GM06990 (cell line): Measurements from ENCODE around the gene CACNA1B.

Experiments used
- DNase-seq: peaks from one replicate; pipeline ENCODE4 v3.0.0-alpha.2; 2011; ENCODE audit not compliant: insufficient read length; ENCODE audit errors: extremely low read depth
- H3K27me3 ChIP-seq: replicated peaks from 2 replicates; pipeline ENCODE4 v1.6.0; 2011; ENCODE audit warnings: low read length; ENCODE audit not compliant: control insufficient read depth, insufficient read depth
- H3K36me3 ChIP-seq: 2 replicates; pipeline ENCODE4 v1.5.1; 2011; ENCODE audit warnings: low read length; ENCODE audit not compliant: control insufficient read depth, insufficient read depth
- H3K4me3 ChIP-seq: replicated peaks from 2 replicates; pipeline ENCODE4 v1.5.1; 2011; ENCODE audit warnings: low read depth, mild to moderate bottlenecking, control low read depth, low read length
- TF ChIP-seq, protein P1 (sequence below): IDR thresholded peaks from 2 replicates; pipeline ENCODE4 v1.5.1; 2011; ENCODE audit warnings: low read length, control low read depth, mild to moderate bottlenecking, inconsistent platforms; ENCODE audit not compliant: insufficient read depth, poor library complexity, severe bottlenecking

Gene CACNA1B

DNA sequence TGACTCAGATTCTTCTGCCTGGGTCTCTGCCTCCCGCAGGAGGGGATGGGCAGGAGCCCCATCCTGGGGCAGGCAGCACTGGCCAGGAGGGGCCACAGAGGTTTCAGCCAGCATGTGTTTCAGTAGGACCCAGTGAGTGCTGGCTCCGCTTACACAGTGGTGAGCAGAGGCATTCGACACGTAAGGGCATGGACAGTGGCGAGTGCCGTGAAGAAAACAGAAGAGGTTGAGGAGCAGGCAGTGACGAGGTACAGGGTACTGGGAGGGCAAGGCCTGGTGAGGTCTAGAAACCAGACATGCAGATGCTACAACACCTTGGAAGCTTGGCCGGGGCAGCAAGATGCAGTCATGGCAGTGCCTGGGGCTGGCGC is 41.5 kb downstream of the CACNA1B start:
- H3K36me3 ChIP-seq = no peaks in the 10 kb centered on the region
- no peak overlapping the region for H3K4me3 ChIP-seq
- no peak for DNase-seq
- H3K27me3 ChIP-seq = no peaks in the 10 kb centered on the region; the same call in none of the 2 replicates
- TF ChIP-seq, protein P1, sequence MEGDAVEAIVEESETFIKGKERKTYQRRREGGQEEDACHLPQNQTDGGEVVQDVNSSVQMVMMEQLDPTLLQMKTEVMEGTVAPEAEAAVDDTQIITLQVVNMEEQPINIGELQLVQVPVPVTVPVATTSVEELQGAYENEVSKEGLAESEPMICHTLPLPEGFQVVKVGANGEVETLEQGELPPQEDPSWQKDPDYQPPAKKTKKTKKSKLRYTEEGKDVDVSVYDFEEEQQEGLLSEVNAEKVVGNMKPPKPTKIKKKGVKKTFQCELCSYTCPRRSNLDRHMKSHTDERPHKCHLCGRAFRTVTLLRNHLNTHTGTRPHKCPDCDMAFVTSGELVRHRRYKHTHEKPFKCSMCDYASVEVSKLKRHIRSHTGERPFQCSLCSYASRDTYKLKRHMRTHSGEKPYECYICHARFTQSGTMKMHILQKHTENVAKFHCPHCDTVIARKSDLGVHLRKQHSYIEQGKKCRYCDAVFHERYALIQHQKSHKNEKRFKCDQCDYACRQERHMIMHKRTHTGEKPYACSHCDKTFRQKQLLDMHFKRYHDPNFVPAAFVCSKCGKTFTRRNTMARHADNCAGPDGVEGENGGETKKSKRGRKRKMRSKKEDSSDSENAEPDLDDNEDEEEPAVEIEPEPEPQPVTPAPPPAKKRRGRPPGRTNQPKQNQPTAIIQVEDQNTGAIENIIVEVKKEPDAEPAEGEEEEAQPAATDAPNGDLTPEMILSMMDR = no peak

DNA sequence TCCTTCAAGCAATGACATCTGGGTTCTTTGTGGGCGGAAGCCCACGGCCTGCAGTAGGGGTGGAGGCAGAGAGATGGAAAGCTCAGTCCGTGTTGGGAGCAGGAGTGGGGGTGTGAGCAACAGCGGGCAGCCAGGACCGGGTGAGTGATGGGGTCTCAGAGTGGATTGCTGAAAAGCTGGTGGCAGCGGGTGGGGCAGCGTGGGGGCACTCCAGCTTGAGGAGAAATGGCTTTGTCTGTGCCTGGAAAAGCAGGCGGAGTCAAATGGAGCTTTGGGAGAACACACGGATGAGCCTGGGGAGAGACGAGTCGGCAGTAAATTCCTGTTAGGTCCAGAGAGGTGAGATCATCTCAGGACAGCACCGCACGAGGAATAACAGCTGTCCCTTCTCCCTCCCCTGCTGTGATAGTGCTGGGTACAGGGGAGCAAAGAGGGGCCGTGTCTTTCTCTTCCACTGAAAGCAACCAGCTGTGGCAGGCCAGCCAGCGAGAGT is 42.1 kb downstream of the CACNA1B start:
- H3K36me3 ChIP-seq = no peaks in the 10 kb centered on the region
- DNase-seq = no peak

DNA sequence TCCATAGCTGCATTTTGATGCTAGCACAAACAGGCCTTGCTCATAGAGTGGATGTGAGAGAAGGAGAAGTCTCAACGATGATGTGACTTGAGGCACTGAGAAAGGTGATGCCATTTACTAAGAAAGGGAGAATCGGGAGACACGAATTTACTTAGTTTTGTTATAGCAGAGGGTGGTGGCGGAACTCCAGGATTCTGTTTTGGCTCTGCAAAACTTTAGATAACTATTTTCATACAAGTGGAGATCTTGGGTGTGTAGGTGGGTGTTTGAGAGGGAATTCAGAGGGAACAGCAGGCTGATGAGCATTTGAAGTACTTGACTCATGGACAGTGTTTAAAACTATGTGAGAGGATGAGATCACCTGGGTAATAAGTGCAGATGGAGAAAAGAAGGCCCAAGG is 43.2 kb downstream of the CACNA1B start:
- no peaks in the 10 kb centered on the region; the same call in 1 of the 2 replicates for H3K27me3 ChIP-seq
- TF ChIP-seq, protein P1 = no peak

More for the DNA sequence above, 42.1 kb downstream of the CACNA1B start:
- TF ChIP-seq, protein P1 = no peak
- Histone ChIP-seq H3K27me3 (no peaks in the 10 kb centered on the region; the same call in none of the 2 replicates), H3K4me3 (no peak overlapping the region)

DNA sequence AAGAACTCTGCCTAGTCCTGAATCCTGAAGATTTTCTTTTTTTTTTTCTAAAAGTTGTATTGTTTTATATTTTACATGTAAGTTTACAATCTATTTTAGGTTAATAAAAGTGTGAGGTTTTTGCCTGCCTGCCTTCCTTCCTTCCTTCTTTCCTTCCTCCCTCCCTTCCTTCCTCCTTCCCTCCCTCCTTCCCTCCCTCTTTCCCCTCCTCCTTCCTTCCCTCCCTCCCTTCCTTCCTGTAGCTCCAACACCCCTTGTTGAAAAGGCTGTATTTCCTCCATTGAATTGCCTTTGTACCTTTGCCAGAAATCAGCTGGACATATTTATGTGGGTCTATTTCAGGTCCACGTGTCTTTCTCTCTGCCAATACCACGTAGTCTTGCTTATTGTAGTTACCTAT is 46.6 kb downstream of the CACNA1B start:
- TF ChIP-seq, protein P1 = no peak
- no peaks in the 10 kb centered on the region for H3K27me3 ChIP-seq
- DNase-seq = no peak

More for the DNA sequence above, 43.2 kb downstream of the CACNA1B start:
- DNase-seq = no peak
- H3K36me3 ChIP-seq = no peaks in the 10 kb centered on the region
- no peak overlapping the region for H3K4me3 ChIP-seq

DNA sequence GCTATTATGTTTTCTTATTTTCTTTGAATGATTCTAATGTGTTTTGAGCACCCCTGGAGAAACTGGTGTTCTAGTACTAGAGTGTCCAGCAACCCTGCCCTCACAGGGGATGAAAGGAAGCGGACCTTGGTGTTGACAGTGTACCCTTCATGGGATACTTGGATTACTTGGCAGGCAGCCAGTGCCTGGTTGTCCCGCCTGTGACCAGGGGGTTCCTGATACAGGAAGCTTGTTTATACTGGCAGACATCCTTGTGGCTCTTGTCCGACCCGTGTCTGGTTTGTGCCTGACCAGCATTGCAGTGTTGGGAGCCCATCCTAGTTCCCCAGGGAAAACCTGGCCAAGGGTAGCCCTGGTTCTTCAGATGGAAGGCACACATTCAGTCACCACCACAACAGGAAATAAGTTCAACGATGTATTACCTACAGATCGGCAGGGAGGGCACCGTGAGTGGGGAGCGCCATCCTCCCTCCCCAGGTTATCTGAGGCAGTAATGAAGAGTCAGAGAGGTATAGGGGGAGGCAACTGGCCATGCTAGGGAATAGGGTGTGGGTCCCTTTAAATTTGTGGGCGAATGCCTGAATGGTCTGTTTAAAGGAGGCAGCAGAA is 47.3 kb downstream of the CACNA1B start:
- Histone ChIP-seq H3K27me3 (no peaks in the 10 kb centered on the region), H3K36me3 (no peaks in the 10 kb centered on the region), H3K4me3 (no peak overlapping the region)
- no peak for DNase-seq
- TF ChIP-seq, protein P1 = no peak

More for the DNA sequence above, 46.6 kb downstream of the CACNA1B start:
- H3K36me3 ChIP-seq = no peaks in the 10 kb centered on the region
- H3K4me3 ChIP-seq = no peak overlapping the region

DNA sequence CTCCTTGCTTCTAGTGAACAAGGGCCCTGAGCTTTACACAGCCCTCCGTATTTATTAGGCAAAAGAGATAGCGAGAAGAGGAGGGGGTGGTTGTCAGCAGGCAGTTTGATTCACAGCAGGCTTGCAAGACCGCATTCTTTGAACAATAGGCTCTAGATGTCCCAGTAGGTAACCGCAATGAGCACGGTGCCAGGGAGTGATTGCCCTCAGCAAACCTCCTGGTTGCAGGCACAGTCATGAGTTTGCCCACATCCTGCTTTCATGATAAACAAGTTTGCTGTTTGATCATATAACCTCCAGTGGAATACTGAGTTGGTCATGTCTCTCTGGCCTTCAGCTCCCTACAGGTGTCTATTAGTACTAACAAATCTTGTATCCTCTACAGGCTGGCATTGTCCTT is 66.1 kb downstream of the CACNA1B start:
- no peak for DNase-seq
- TF ChIP-seq, protein P1 = no peak
- Histone ChIP-seq H3K4me3 (no peak overlapping the region), H3K36me3 (no peaks in the 10 kb centered on the region), H3K27me3 (no peaks in the 10 kb centered on the region)
